Measurements from ENCODE around the gene GSE1.

Gene GSE1

DNA sequence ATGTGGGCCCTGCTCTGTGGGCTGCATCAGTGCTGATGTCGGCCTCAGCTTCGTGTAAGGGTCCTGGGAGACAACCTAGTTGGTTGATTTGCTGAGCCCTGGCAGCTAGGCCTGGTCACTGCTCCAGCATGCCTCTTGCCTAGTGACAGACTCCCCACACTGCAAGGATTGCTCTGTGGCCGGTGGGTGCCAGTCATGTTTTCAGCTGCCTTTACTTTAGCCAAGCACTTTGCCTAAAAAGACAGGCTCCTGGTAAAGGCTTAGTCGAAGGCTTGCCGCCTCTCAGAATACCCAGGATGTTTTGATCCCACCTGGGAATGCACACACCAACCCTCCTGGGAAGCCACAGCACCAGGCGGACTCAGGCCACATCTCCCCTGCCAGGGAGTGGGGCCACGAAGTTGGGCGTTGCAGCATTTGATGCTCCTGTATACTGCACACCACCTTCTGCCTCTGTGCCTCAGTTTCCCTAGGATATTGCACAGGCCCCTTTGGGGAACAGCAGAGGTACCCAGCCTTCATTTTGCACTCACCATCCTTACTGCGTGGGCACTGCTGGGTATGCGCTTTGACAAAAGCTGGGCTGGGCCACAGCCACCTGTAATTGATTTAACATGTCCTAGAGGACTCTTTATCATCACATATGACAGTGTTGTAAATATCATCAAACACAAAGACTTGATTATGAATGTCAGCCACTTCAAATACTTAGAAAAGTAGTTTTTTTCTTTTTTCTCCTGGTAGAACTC is 55.7 kb downstream of the GSE1 start:
- TF ChIP-seq CTCF (IDR thresholded peaks at IDR 0.05), result no peak

DNA sequence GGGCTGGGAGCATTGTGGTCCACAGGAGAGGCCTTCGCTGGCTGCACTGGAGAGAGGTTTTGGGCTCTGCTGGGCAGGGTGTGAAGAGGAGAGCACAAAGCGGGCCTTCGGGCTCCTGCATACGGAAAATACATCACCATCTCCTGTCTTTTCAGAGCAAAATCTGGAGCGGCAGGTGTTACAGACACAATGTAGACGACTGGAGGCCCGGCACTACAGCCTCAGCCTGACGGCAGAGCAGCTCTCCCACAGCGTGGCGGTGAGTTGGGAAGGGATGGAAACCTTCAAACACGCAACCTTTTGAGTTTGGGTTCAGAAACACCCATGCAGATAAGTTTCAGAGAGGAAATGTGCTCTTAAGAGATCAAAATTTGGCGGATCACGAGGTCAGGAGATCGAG is 57.7 kb downstream of the GSE1 start:
- no peak for TF ChIP-seq CTCF (IDR thresholded peaks at IDR 0.05)

DNA sequence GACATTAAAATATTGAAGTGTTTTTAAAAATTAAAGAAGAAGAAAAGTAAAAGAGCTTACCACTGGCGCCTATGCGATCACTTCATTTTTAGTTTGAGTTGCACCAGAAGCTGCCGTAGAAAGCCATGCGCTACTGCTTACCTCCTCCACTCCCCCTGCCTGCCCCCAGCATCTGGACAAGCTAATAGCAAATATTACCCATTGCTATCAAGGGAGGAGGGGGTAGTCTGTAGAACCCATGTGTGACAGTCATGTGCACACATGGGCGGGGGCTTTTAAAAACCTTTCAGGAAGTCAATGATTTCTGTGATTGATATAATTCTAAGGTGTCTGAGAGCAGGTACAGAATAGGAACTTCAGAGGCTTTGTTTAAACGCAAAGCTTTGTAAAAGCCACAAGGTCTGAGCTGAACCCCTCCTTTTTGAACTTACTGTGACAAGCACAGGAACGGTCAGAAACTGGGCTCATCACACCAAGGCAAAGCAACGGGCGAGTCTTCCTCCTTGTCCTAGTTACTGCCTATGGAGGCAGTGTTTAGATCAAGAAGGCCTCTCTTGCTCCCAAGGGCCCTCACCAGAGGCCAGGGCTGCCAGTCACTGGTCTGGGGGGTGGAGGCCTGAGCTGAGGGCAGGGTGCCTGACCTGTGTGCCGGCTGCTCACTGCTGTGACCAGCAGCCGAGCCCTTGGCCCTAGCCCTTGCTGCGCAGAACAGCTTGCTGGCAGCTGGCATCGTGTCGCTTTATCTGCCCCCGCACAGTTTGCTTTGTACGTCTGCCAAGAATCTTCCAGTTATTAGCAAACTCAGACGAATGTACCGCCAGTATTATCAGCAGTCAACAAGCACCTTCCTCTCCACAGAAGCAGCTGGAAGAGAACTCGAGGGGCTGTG is 60.7 kb downstream of the GSE1 start:
- TF ChIP-seq CTCF (IDR thresholded peaks at IDR 0.05), result no peak

- no peak for TF ChIP-seq CTCF (IDR thresholded peaks at IDR 0.05)
Observed at GRCh38 chr16:85674418-85674755, 61.3 kb downstream of the GSE1 start.

GRCh38 chr16:85674828-85675227 is 61.7 kb downstream of the GSE1 start:
- no peak for TF ChIP-seq CTCF (IDR thresholded peaks at IDR 0.05)

GRCh38 chr16:85675251-85675874 is 62.2 kb downstream of the GSE1 start:
- peak; percentile 41; the same call in 1 of the 2 replicates for TF ChIP-seq CTCF (IDR thresholded peaks at IDR 0.05)

DNA sequence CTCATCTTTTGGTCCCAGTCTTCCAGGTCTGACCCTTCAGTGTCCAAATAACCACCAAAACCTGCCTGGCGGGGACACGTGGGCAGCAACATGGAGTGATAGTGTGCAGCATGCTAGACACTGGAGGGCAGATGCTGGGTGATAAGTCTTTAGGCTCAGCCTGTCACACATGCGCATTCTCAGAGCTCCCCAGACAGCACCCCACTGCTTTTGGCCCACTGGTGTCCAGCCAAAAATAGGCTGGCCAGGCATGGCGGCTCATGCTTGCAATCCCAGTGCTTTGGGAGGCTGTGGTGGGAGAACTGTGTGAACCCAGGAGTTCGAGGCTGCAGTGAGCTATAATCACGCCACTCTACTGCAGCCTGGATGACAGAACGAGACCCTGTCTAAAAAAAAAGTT is 63.3 kb downstream of the GSE1 start:
- no peak for TF ChIP-seq CTCF (IDR thresholded peaks at IDR 0.05)
